PFSK-1 (cell line): ENCODE data around the gene FUT4.

Experiments used
- FOXP2 ChIP-seq: optimal IDR thresholded peaks from 2 replicates; pipeline ENCODE3; 2011; ENCODE audit warnings: borderline replicate concordance, control low read depth, inconsistent platforms; ENCODE audit not compliant: insufficient read depth; ENCODE audit errors: extremely low read length, extremely low read depth
- POLR2AphosphoS5 ChIP-seq: IDR thresholded peaks from 2 replicates; pipeline ENCODE4 v1.6.1; 2012; ENCODE audit warnings: low read depth, mild to moderate bottlenecking, control low read depth, low read length, moderate library complexity
- SIN3A ChIP-seq: IDR thresholded peaks from 2 replicates; pipeline ENCODE4 v1.6.1; 2012; ENCODE audit warnings: mild to moderate bottlenecking, low read length, moderate library complexity, borderline replicate concordance; ENCODE audit not compliant: insufficient read depth
- TAF1 ChIP-seq: IDR thresholded peaks from 2 replicates; pipeline ENCODE4 v1.6.1; 2012; ENCODE audit warnings: low read length, control low read depth, borderline replicate concordance; ENCODE audit not compliant: insufficient read depth
- TF ChIP-seq, protein P1 (sequence below), 2 experiments: IDR thresholded peaks; 2 replicates each; pipeline versions ENCODE4 v1.6.1 to v1.8.0; 2011 to 2012; ENCODE audit warnings: low read depth in 2 of 2, low read length in 2 of 2, control low read depth in 1 of 2, inconsistent platforms in 1 of 2, mild to moderate bottlenecking in 1 of 2, moderate library complexity in 1 of 2; ENCODE audit not compliant: insufficient read depth in 1 of 2

The FUT4 gene

DNA sequence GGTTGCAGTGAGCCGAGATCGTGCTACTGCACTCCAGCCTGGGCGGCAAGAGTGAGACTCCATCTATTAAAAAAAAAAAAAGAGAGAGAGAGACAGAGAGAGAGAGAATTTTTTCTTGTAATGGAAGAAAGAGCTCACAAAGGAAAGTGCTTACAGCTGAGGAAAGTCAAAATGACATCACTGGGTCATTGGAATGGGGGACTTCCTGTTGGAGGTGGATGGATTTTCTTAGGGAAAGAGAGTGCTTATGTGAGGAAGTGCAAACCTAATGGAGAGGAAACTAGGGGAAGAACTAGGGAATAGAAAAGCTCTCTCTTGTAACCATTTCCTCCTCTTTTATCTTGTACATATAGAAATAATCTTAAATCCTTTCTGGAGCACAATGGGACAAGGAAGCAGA is 17.1 kb downstream of the FUT4 start:
- TF ChIP-seq TAF1, result no peak

DNA sequence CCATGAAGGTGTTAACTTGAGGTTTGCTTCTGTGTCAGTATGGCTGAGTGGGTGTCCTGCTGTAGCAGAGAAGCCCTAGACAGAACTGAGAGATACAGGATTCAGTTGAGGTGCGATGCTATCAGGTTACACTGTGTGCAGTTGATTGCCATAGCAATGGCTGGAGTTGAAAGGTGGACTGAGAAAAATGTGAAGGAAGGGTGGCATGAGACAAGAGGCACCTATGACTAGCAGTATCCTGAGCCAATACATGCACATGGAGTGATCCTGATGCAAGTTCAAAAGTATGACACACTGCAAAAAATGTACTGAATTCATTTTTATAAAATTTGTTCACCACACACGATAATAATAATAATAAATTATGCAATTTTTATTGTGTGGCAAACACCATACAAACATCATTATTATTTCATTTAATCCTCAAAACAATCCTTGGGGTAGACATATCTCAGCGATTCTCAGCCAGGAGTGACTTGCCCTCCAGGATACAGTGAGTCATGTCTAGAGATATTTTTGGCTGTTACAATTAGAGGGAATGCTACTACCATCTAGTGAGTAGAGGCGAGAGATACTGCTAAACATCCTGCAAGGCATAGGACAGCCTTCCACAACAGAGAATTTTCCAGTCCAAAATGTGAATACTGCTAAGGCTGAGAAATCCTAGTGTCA is 19.6 kb downstream of the FUT4 start:
- TF ChIP-seq FOXP2, result no peak
- TF ChIP-seq, protein P1, sequence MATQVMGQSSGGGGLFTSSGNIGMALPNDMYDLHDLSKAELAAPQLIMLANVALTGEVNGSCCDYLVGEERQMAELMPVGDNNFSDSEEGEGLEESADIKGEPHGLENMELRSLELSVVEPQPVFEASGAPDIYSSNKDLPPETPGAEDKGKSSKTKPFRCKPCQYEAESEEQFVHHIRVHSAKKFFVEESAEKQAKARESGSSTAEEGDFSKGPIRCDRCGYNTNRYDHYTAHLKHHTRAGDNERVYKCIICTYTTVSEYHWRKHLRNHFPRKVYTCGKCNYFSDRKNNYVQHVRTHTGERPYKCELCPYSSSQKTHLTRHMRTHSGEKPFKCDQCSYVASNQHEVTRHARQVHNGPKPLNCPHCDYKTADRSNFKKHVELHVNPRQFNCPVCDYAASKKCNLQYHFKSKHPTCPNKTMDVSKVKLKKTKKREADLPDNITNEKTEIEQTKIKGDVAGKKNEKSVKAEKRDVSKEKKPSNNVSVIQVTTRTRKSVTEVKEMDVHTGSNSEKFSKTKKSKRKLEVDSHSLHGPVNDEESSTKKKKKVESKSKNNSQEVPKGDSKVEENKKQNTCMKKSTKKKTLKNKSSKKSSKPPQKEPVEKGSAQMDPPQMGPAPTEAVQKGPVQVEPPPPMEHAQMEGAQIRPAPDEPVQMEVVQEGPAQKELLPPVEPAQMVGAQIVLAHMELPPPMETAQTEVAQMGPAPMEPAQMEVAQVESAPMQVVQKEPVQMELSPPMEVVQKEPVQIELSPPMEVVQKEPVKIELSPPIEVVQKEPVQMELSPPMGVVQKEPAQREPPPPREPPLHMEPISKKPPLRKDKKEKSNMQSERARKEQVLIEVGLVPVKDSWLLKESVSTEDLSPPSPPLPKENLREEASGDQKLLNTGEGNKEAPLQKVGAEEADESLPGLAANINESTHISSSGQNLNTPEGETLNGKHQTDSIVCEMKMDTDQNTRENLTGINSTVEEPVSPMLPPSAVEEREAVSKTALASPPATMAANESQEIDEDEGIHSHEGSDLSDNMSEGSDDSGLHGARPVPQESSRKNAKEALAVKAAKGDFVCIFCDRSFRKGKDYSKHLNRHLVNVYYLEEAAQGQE (IDR thresholded peaks at IDR 0.05; ENCODE audit: insufficient read depth in 1 of 2, low read depth in 2 of 2, low read length in 2 of 2), result no peak
- TF ChIP-seq TAF1, result no peak
- TF ChIP-seq POLR2AphosphoS5, result no peak
- TF ChIP-seq SIN3A, result no peak

DNA sequence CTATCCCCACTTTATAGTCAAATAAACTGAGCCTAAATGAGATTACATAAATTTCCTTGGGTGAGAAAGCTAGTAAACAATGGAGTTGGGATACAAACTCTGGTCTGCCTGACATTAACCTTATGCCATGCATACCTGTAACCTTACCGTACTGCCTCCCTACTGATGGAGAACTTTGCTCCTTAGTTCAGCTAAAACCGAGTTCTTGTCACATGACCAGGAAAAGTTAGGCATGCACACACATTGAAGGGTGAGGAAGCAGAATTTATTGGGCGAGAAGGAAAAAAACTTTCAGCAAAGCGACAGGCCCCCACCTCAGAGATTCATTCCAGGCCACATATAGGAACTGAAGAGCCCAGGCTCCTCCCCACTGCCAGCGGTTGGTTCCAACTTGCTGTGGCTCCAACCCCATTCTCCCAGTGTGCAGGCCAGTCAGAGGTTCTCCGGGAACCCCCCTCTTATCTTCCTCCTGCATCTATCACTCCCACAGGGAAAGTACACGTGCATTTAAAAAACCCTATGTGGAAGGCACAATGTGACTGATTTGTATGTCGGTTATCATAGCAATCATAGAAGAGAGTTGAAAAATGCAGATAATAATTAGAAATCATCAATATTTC is 20.2 kb downstream of the FUT4 start:
- TF ChIP-seq SIN3A (no peak), FOXP2 (no peak), TAF1 (no peak), POLR2AphosphoS5 (no peak)
- TF ChIP-seq, protein P1 (IDR thresholded peaks at IDR 0.05; ENCODE audit: insufficient read depth in 1 of 2, low read depth in 2 of 2, low read length in 2 of 2), result no peak

DNA sequence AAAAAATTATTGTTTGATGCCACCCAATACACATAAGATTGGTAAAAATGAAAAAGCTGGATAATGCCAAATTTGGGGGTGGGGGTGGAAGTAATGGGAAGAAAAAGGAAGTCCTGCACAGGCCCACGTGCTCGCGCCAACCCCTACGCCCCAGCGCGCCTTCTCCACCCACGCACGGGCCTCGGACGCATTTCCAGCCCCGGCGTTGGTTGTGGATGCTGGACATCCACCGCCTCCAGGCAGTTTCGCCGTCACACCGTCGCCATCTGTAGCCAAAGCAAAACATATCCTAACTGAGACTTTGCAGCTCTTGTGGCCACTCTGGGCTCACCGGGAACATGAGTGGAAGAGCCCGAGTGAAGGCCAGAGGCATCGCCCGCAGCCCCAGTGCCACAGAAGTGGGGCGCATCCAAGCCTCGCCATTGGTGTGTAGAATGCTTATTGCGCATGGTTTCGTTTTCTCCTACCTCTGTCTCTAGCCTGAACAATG is 23.5 kb downstream of the FUT4 start, which contains the start of gene PIWIL4:
Gene PIWIL4 (plus strand): TSS at position 188 of the 490 bp plus-strand sequence. CDS start 151 bp downstream, at position 339.
- TF ChIP-seq TAF1, result no peak
- TF ChIP-seq SIN3A, result no peak
- TF ChIP-seq FOXP2, result no peak
- no peak for TF ChIP-seq POLR2AphosphoS5
- TF ChIP-seq, protein P1 (IDR thresholded peaks at IDR 0.05; ENCODE audit: insufficient read depth in 1 of 2, low read depth in 2 of 2, low read length in 2 of 2), result no peak

DNA sequence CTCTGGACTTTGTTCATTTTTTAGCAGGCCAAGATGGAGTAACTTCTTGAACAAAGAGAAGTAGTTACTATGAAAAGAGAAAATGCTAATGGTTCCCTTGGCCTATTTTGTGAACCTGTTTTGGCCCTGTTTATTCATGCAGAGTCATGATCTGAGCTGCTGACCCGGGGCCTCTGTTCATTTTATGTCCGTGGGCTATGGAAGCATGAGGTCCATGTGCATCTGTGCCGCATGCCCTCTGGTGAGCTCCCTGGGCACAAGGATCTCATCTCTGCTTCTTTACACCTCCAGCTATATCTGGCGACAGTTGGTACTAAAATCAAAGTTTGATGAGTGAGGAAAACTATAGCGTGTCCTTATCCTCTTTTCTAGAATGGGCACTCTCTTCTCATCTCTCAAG is 24.5 kb downstream of the FUT4 start:
- TF ChIP-seq SIN3A (no peak), FOXP2 (no peak), POLR2AphosphoS5 (no peak), TAF1 (no peak)
- TF ChIP-seq, protein P1 (IDR thresholded peaks at IDR 0.05; ENCODE audit: insufficient read depth in 1 of 2, low read depth in 2 of 2, low read length in 2 of 2), result no peak
